Brain pericyte (primary cell): Measurements from ENCODE around the gene REV3L.
"Not testable (repeated sequence)": the region's sequence is repeated elsewhere in the genome, so short reads cannot be mapped to it uniquely, and the experiment has no call there.

Source experiments
- DNase-seq: peaks from one replicate; pipeline ENCODE4 v3.0.0-alpha.2; 2012; ENCODE audit warnings: low read depth, low spot score

The REV3L gene

GRCh38 chr6:111377558-111378120, 105.4 kb downstream of the REV3L start:
- no peak for DNase-seq

- DNase-seq: no peak
Observed at GRCh38 chr6:111367393-111368088, 115.5 kb downstream of the REV3L start.

DNA sequence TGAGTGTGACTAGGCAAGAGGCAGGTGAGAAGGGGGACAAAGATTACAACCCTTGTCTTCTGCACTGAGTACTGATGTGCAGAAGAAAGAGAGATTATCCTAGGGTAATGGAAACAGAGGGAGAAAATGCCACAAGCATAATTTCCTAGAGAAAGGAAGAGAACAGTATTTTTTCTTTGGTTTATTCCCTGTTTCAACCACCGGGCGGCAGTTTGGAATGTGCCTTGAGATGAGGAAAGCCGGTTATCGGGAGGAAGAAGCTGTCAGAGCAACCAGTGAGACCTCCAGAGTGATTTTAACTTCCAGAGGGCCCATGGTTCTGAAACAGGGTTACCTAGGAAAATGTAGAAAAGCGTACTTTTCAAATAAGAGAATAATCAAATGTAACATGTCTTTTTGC, 121.4 kb downstream of the REV3L start:
- no peak for DNase-seq

DNA sequence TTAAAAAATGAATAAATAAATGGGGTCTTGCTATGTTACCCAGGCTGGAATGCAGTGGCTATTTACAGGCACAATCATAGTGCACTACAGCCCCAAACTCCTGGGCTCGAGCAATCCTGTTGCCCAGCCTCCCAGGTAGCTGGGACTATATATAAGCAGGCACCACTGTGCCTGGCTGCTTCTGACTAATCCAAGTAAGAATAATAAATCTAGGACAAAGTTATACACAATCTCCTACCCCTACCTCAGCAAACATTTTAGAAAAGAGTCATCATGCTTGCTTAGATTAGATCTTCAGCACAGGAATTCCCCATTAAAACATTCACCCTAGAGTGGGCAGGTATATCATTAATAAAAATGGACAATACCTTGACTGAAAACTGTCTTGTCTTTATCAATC, 124.6 kb downstream of the REV3L start:
- no peak for DNase-seq

GRCh38 chr6:111357705-111358104, 125.3 kb downstream of the REV3L start:
- DNase-seq: no peak

DNA sequence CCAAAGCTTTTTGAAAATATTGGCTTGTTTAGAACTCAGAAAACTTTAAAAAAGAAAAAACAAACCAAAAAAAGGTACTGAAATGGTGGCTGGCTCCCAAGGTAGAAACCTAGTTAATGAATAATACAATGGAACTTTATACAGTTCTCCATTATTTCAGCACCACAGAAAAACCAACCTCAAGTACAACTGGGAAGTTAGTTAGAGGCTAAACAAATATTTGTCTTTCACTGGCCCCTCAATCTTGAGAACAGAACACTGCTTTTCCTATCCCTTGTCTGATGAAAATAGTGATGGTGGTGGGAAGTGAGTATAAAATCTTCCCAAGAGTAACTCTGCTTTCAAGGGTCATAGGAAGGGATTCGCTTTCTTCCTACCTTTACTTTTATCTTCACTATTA, 126.5 kb downstream of the REV3L start:
- DNase-seq: no peak

DNA sequence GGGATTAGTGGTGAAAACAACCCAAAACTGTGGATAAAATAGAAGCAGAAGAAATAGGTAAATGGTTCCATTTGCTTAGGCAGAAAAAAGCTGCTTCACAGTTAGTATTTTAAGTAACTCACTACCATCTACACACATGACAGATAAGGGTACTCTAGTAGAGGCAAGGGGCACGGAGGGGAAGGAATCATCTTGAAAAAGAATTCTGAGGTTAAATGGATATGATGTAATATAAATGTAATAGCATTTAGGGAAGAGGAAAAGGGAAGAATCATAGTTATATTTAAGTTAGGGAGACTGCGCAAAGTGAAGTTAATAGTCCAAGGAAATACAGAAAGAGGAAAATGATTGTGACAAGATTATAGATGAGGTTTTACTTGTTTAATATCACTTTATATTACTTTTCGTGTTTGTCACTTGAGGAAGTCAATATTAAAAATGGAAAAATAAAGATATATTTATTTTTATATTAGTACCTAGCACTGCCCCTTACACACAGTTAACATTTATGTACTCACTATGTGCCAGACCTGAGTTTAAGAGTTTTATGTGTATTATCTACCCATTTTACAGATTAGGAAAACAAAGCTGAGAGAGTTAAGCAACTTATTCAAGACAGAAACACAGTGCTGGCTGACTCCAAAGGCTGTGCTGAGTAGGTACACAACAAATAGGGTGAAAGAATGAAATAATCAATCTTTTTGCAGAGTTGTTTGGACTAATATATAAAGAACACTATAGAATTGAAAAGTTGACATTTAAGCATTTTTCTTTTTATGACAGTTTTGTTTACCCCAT, 128.1 kb downstream of the REV3L start:
- no peak for DNase-seq

- DNase-seq: no peak
Observed at GRCh38 chr6:111353912-111354462, 129.0 kb downstream of the REV3L start.

DNA sequence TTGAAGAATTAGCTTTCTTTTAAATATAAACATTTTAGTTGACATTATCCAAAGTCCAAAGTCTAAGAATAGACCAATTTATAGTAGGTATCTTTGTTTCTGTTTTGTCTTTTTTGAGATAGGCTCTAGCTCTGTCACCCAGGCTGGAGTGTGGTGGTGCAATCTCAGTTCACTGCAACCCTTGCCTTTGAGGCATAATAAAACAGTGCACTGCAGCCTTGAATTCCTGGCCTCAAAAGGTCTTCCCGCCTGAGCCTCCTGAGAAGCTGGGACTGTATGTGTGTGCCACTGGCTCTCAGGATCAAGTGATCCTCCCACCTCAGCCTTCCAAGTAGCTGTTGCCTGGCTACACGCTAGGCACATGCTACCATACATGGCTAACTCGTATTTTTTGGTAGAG, 135.4 kb downstream of the REV3L start:
- no peak for DNase-seq

DNA sequence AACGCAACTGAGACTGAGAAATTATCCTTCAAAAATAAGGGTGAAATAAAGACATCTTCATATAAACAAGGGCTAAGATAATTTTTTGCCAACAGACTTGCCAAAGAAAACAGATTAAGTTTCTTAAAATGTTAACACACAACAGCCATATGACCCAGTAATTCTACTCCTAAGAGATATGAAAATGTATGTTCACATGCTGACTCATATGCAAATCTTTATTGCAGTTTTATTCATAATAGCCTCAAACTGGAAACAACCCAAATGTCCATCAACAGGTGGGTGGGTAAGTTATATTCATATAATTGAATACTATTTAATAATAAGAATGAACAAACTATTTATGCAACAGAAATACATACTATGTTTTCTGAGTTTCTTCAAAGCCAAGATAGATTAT, 140.1 kb downstream of the REV3L start:
- DNase-seq: no peak

- no peak for DNase-seq
Observed at GRCh38 chr6:111339294-111339693, 143.7 kb downstream of the REV3L start.

DNA sequence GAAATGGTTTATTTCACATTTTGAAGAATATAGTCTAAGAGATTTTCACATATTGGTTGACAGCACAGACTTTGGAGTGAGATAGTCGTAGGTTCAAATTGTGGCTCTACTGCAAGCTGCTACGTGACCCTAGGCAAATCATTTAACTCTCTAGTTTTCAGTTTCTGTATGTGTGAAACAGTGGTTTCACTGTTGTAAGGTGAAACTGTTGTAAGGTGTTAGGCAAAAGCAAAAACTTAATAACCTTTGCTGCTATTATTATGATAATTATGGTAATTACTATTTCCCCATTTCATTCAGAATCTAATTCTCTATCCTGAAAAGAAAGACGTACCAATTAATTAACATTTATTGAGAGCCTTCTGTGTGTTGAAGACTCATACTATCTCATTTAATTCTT, 144.2 kb downstream of the REV3L start:
- no peak for DNase-seq

GRCh38 chr6:111337829-111338236, 145.2 kb downstream of the REV3L start:
- no peak for DNase-seq

- no peak for DNase-seq
Observed at GRCh38 chr6:111329882-111330633, 153.0 kb downstream of the REV3L start.

- DNase-seq: no peak
Observed at GRCh38 chr6:111326563-111326962, 156.5 kb downstream of the REV3L start.

GRCh38 chr6:111322145-111322544, 160.9 kb downstream of the REV3L start:
- no peak for DNase-seq

- not testable (repeated sequence) for DNase-seq
Observed at GRCh38 chr6:111307950-111308349, 175.1 kb downstream of the REV3L start.

DNA sequence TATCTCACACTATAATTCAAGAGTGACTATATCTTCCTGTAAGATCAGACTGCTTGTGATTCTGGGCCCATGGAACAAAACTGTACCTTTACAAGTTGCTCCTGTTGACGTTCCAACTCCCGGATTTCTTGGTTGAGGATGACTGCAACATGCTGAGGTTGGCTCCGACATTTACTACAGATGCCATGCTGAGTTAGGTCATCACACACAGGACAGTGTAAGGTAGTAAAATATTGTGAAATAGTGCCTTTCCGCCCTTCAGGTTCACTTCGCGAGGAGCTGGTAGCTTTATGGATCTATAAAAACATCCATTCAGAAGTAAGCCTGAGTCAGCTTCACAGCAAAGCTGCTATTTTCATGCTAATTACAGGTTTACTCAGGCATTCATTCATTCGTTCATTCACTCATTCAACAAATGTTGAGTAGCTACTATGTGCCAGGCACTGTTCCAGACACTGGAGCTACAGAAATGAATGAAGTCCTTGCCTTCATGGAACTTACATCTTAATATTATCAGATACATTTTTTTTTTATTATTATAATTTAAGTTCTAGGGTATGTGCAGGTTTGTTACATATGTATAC, 175.7 kb downstream of the REV3L start:
- DNase-seq: no peak

GRCh38 chr6:111306104-111306888, 176.7 kb downstream of the REV3L start:
- no peak for DNase-seq

DNA sequence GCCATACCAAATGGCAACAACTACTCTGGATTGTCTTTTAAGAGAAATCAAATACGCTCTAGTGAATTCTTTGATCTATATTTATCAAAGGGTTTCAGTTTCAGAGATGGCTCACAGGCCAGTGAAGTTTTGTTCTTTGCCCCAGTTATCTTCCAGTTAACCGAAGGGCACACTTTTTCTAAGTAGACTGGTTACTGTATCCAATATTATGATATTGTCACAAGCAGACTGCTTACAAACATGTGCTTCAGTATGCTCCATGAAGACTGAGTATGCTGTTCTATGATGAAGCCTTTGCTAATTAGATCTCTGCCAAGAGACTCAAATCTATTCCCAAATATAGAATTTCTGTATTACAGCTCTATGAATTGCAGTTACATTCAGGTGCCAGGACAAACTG, 181.1 kb downstream of the REV3L start:
- no peak for DNase-seq
